RWPE2 (cell line): Measurements from ENCODE around the gene TBX2.

Experiments used
- ATAC-seq: fragments of 200-7000 bp; cut with Tn5 transposase; 3 replicates; pipeline ENCODE4 v1.9.1; 2021; ENCODE audit warnings: low read depth
- DNase-seq: peaks from one replicate; pipeline ENCODE4 v3.0.0-alpha.2; 2020; ENCODE audit warnings: low spot score
- H3K27ac ChIP-seq: fragments of 450-650 bp; 2 replicates; pipeline ENCODE4 v1.5.1; 2017; ENCODE audit warnings: mild to moderate bottlenecking; ENCODE audit not compliant: poor library complexity, severe bottlenecking
- H3K27me3 ChIP-seq: fragments of 250-450 bp; sonication (Bioruptor Pico); 2 replicates; pipeline ENCODE4 v1.5.1; 2021; ENCODE audit warnings: mild to moderate bottlenecking, moderate library complexity; ENCODE audit not compliant: insufficient read depth, poor library complexity, severe bottlenecking
- H3K36me3 ChIP-seq: fragments of 250-450 bp; sonication (Bioruptor Pico); 2 replicates; pipeline ENCODE4 v1.5.1; 2020; ENCODE audit warnings: low read depth, mild to moderate bottlenecking, moderate library complexity
- H3K4me1 ChIP-seq: fragments of 250-450 bp; sonication (Bioruptor Pico); 2 replicates; pipeline ENCODE4 v1.5.1; 2021; ENCODE audit warnings: mild to moderate bottlenecking, moderate library complexity; ENCODE audit not compliant: insufficient read depth, poor library complexity, severe bottlenecking
- H3K4me3 ChIP-seq: fragments of 250-450 bp; sonication (Bioruptor Pico); 2 replicates; pipeline ENCODE4 v1.5.1; 2021; ENCODE audit warnings: mild to moderate bottlenecking, moderate library complexity; ENCODE audit not compliant: severe bottlenecking
- H3K9me3 ChIP-seq: fragments of 250-450 bp; sonication (Bioruptor Pico); 2 replicates; pipeline ENCODE4 v1.5.1; 2021; ENCODE audit warnings: mild to moderate bottlenecking, moderate library complexity; ENCODE audit not compliant: severe bottlenecking
- TF ChIP-seq, protein P1 (sequence below): fragments of 450-650 bp; IDR thresholded peaks from one replicate; pipeline ENCODE4 v1.5.1; 2017; ENCODE audit warnings: mild to moderate bottlenecking, moderate library complexity; ENCODE audit not compliant: poor library complexity, severe bottlenecking

TBX2 gene

GRCh38 chr17:61406971-61407911 lies 7.6 kb downstream of the TBX2 start:
- no peaks in the 10 kb centered on the region for H3K9me3 ChIP-seq
- H3K36me3 ChIP-seq: no peaks in the 10 kb centered on the region
- H3K27me3 ChIP-seq: peaks cover 26% of the 10 kb centered on the region
- no peak overlapping the region for H3K4me3 ChIP-seq
- DNase-seq (peak; percentile 45), ATAC-seq (no peak)
- H3K4me1 ChIP-seq: peaks cover 3% of the 10 kb centered on the region
- H3K27ac ChIP-seq: no peak overlapping the region
- TF ChIP-seq, protein P1, sequence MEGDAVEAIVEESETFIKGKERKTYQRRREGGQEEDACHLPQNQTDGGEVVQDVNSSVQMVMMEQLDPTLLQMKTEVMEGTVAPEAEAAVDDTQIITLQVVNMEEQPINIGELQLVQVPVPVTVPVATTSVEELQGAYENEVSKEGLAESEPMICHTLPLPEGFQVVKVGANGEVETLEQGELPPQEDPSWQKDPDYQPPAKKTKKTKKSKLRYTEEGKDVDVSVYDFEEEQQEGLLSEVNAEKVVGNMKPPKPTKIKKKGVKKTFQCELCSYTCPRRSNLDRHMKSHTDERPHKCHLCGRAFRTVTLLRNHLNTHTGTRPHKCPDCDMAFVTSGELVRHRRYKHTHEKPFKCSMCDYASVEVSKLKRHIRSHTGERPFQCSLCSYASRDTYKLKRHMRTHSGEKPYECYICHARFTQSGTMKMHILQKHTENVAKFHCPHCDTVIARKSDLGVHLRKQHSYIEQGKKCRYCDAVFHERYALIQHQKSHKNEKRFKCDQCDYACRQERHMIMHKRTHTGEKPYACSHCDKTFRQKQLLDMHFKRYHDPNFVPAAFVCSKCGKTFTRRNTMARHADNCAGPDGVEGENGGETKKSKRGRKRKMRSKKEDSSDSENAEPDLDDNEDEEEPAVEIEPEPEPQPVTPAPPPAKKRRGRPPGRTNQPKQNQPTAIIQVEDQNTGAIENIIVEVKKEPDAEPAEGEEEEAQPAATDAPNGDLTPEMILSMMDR: no peak

- DNase-seq: peak; percentile 58
- Histone ChIP-seq H3K36me3 (no peaks in the 10 kb centered on the region), H3K4me1 (peaks cover 3% of the 10 kb centered on the region), H3K27me3 (peaks cover 15% of the 10 kb centered on the region), H3K4me3 (no peak overlapping the region), H3K27ac (no peak overlapping the region), H3K9me3 (no peaks in the 10 kb centered on the region)
- no peak for ATAC-seq
- TF ChIP-seq, protein P1: no peak
Measured at GRCh38 chr17:61408151-61409041, 8.8 kb downstream of the TBX2 start.

- peak; percentile 55 for ATAC-seq
- TF ChIP-seq, protein P1: peak; percentile 85
- H3K4me3 ChIP-seq: peak overlapping the region; percentile 53
- DNase-seq: peak; percentile 66
- no peaks in the 10 kb centered on the region for H3K4me1 ChIP-seq
- H3K36me3 ChIP-seq: no peaks in the 10 kb centered on the region
- no peaks in the 10 kb centered on the region for H3K9me3 ChIP-seq
- no peak overlapping the region for H3K27ac ChIP-seq
- peaks cover 4% of the 10 kb centered on the region for H3K27me3 ChIP-seq
Measured at GRCh38 chr17:61409301-61410112, 9.9 kb downstream of the TBX2 start.

- Histone ChIP-seq H3K27ac (no peak overlapping the region), H3K4me3 (no peak overlapping the region), H3K27me3 (no peaks in the 10 kb centered on the region), H3K4me1 (no peaks in the 10 kb centered on the region), H3K9me3 (no peaks in the 10 kb centered on the region), H3K36me3 (no peaks in the 10 kb centered on the region)
- TF ChIP-seq, protein P1: no peak
- ATAC-seq: no peak
- DNase-seq: peak; percentile 68
Measured at GRCh38 chr17:61410141-61411010, 10.7 kb downstream of the TBX2 start.
